ENCODE data around the gene ASPHD1.

ASPHD1 gene

GRCh38 chr16:29891525-29892457, 8.5 kb upstream of the ASPHD1 start:
- TF ChIP-seq JUND (IDR thresholded peaks at IDR 0.05; ENCODE audit: low read depth): no peak
- no peak for DNase-seq (ENCODE audit: low read depth in 1 of 2, low spot score in 1 of 2)
- in situ Hi-C loops (cut with HindIII; ENCODE audit: low pct_unique_long_range_greater_than_20kb, low sequenced_read_pairs): no loop called here

DNA sequence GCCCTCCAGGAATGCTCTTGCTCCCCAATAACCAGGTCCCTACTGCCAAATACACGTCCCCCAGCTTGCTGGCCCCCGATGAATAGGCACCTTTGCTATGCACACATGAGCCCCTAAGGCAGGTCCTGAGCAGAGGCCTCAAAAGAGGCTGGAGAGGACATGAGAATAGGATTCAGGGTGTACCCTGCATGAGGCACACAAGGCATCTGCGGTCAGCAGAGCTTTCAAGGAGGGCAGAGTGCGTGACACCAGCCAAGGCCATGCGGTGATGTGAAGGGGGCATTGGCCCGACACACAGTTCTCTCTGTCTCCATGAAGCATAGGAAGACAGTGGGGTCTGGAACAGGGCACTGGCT, 7.9 kb upstream of the ASPHD1 start:
- no peak for DNase-seq (ENCODE audit: low read depth in 1 of 2, low spot score in 1 of 2)
- in situ Hi-C loops (cut with HindIII; ENCODE audit: low pct_unique_long_range_greater_than_20kb, low sequenced_read_pairs): no loop called here
- TF ChIP-seq JUND (IDR thresholded peaks at IDR 0.05; ENCODE audit: low read depth): no peak

DNA sequence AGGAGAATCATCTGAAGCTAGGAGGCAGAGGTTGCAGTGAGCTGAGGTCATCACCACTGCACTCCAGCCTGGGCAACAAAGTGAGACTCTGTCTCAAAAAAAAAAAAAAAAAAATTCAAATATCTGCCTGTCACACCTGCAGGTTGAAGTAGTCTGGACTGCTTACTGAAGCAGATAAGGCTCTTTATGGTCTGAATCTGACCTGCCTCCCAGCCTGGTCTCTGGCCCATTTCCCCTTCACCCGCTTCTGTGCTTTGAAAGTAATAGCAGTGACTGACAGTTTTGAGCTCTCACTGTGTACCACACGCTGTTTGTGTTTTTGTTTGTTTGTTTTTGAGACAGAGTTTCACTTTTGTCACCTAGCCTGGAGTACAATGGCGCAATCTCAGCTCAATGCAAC, 6.7 kb upstream of the ASPHD1 start:
- in situ Hi-C loops (cut with HindIII; ENCODE audit: low pct_unique_long_range_greater_than_20kb, low sequenced_read_pairs): no loop called here
- TF ChIP-seq JUND (IDR thresholded peaks at IDR 0.05; ENCODE audit: low read depth): no peak
- DNase-seq (ENCODE audit: low read depth in 1 of 2, low spot score in 1 of 2): no peak

DNA sequence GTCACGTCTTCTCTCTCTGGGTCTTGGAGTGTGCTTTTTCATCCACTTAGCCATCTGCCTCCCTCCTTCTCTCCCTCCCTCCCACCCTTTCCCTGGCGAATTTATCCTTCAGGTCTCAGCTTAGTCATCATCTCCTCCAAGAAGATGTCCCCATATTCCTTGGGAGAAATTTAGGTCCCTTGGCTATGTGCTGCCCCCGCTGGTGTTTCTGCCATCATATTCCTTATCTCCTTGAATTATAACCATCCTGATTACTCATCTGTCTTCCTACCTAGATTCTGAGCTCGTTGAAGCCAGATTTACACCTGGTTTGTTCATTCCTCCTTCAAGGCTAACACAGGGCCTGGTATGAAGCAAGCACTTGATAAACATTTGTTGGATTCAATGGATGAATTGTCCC, 5.9 kb upstream of the ASPHD1 start:
- in situ Hi-C loops (cut with HindIII; ENCODE audit: low pct_unique_long_range_greater_than_20kb, low sequenced_read_pairs): no loop called here
- no peak for DNase-seq (ENCODE audit: low read depth in 1 of 2, low spot score in 1 of 2)
- TF ChIP-seq JUND (IDR thresholded peaks at IDR 0.05; ENCODE audit: low read depth): no peak

DNA sequence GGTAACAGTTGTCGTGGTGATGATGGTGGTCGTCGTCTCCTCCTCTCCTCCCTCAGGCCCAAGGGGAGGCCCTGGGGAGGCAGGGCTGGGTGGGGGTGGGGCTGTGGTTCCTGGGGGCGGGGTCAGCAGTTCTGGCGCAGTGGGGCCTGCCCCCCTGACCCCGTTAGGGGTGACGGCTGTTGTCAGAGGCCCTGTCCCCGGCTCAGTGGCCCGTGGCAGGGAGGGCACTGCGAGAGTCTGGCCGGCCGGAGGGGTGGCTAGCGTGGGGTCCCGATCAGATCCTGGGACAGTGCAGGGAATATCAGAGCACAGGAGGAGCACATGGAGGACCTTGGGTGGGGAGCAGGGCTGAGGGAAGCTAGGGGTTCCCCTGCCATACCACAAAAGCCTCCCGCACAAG, 3.4 kb upstream of the ASPHD1 start:
- no peak for TF ChIP-seq JUND (IDR thresholded peaks at IDR 0.05; ENCODE audit: low read depth)
- no peak for DNase-seq (ENCODE audit: low read depth in 1 of 2, low spot score in 1 of 2)
- in situ Hi-C loops (cut with HindIII; ENCODE audit: low pct_unique_long_range_greater_than_20kb, low sequenced_read_pairs): no loop called here

DNA sequence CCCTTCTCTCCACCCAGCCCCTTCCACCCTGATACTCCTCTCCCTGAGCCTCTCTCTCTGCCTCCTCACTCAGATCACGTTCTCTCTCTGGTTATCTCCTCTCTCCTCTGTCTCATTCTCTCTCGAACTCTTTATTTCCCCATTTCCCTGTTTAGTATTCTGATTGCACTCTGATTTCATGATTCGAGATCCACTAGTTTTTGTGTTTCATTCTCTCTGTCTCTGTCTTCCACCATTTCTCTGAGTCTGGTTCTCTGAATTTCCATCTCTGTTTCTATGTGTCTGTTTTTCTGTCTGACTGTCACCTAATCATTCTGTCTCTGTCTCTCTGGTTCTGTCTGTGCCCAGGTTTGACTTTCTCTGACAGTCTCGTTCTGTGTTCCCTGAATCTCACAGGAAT, 3.0 kb upstream of the ASPHD1 start:
- no peak for DNase-seq (ENCODE audit: low read depth in 1 of 2, low spot score in 1 of 2)
- no peak for TF ChIP-seq JUND (IDR thresholded peaks at IDR 0.05; ENCODE audit: low read depth)
- in situ Hi-C loops (cut with HindIII; ENCODE audit: low pct_unique_long_range_greater_than_20kb, low sequenced_read_pairs): no loop called here

DNA sequence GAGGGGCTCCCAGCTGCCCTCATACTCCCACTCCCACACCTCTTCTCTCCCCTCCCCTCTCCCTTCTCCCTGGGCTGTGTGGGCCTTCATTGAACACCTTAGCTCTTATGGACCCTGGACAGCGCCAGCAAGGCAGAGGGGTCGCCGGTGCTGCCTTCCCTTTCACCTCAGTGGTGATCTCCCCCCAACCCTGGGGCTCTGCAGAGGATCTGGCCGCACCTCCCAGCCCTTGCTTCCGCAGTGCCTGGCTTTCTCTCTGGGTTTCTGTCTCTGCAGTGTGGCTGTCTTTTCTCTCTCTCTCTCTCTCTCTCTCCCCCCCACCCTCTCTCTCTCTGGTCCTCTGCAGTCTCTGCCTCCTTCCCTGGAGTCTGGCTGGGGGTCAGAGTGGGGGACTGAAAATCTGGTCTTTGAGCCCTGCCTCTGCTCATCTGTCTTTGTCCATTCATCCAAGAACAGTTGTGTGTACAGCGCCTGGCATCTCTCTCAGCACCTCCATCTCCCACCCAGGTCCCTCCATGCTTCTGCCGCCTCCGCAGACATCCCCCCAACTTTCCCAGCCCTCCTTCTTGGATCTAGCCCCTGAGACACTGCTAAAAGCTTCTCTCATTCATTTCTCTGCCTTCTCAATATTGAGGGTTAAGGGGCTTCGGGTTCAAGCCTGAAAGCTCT, 2.0 kb upstream of the ASPHD1 start:
- no peak for TF ChIP-seq JUND (IDR thresholded peaks at IDR 0.05; ENCODE audit: low read depth)
- DNase-seq (ENCODE audit: low read depth in 1 of 2, low spot score in 1 of 2): no peak
- in situ Hi-C loops (cut with HindIII; ENCODE audit: low pct_unique_long_range_greater_than_20kb, low sequenced_read_pairs): no loop called here

- in situ Hi-C loops (cut with HindIII; ENCODE audit: low pct_unique_long_range_greater_than_20kb, low sequenced_read_pairs): no loop called here
- no peak for TF ChIP-seq JUND (IDR thresholded peaks at IDR 0.05; ENCODE audit: low read depth)
- peak in 1 of 2 experiments; percentile 76 for DNase-seq (ENCODE audit: low read depth in 1 of 2, low spot score in 1 of 2)
These were observed 1.3 kb upstream of the ASPHD1 start for GRCh38 chr16:29898804-29899515.

DNA sequence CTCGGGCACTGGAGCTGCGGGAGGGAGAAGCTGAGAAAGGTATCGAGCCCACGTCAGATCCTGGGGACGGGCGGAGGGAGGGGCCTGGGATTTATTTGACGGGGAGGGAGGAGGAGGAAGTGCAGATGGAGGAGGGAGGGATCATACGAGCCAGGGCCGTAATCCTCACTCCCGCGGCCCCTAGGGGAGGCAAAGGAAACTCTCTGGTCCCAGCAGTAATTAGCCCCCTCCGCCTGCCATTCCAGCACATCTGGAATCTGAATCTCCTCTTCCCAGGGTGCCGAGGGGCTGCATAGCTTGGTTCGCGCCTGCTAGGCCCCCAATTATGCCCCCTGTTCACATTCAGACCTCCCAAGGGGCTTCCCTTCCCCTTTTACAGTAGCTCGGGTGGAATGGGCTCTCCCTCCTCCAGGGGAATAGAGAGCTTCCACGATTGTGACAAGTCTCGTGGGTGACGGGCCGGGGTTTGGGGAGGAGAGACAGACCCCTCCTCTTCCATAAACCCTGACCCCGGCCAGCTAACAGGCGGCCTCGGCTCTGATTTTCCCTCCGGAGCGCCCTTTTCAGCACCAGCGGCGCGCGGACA, 679 bp upstream of the ASPHD1 start, which contains the start of gene SEZ6L2:
Gene SEZ6L2 (minus strand): TSS at position 35 of the 586 bp plus-strand sequence. CDS start 531 bp downstream, outside the sequence.
- no peak for TF ChIP-seq JUND (IDR thresholded peaks at IDR 0.05; ENCODE audit: low read depth)
- DNase-seq (ENCODE audit: low read depth in 1 of 2, low spot score in 1 of 2): peak; percentile 86 to 98
- in situ Hi-C loops (cut with HindIII; ENCODE audit: low pct_unique_long_range_greater_than_20kb, low sequenced_read_pairs): no loop called here

- TF ChIP-seq JUND (IDR thresholded peaks at IDR 0.05; ENCODE audit: low read depth): no peak
- in situ Hi-C loops (cut with HindIII; ENCODE audit: low pct_unique_long_range_greater_than_20kb, low sequenced_read_pairs): no loop called here
- no peak for DNase-seq (ENCODE audit: low read depth in 1 of 2, low spot score in 1 of 2)
These were observed 759 bp downstream of the ASPHD1 start for GRCh38 chr16:29900888-29901606.

DNA sequence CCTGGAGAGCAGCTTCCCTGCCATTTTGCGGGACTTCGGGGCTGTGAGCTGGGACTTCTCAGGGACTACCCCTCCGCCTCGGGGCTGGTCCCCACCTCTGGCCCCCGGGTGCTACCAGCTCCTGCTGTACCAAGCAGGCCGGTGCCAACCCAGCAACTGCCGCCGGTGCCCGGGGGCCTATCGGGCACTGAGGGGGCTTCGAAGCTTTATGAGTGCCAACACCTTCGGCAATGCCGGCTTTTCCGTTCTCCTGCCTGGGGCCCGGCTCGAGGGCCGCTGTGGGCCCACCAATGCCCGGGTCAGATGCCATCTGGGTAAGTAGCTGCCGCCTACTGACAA, 1.3 kb downstream of the ASPHD1 start:
- TF ChIP-seq JUND (IDR thresholded peaks at IDR 0.05; ENCODE audit: low read depth): no peak
- in situ Hi-C loops (cut with HindIII; ENCODE audit: low pct_unique_long_range_greater_than_20kb, low sequenced_read_pairs): no loop called here
- no peak for DNase-seq (ENCODE audit: low read depth in 1 of 2, low spot score in 1 of 2)

DNA sequence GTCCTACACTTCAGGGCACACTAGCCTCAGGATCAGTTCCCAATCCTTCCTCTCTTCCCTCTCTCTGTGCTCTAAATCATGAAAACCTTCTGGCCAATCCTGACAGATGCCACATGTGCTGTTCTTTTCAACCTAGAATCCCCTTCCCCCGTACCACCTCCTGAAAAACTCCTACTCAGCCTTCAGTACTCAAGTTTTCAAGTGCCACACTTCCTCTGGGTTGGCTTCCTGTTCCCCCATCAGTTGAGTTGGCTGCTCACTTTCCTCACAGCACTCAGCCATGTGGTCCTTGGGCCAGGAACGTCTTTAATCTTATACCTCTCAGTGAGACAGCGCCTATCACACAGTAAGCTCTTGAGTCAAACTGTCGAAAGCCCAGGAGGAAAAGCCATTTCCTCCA, 3.3 kb downstream of the ASPHD1 start:
- no peak for TF ChIP-seq JUND (IDR thresholded peaks at IDR 0.05; ENCODE audit: low read depth)
- in situ Hi-C loops (cut with HindIII; ENCODE audit: low pct_unique_long_range_greater_than_20kb, low sequenced_read_pairs): no loop called here
- no peak for DNase-seq (ENCODE audit: low read depth in 1 of 2, low spot score in 1 of 2)
